ENCODE measurements around the gene ESYT1.

- TF ChIP-seq EZH2 (IDR thresholded peaks at IDR 0.05; ENCODE audit: insufficient read depth, poor library complexity, severe bottlenecking) (no peak), EZH2phosphoT487 (IDR thresholded peaks at IDR 0.05; ENCODE audit: insufficient read depth, low read depth) (no peak)
Observed at GRCh38 chr12:56087220-56087619, 40.8 kb upstream of the ESYT1 start.
